ENCODE data around the gene UBE4B.

DNA sequence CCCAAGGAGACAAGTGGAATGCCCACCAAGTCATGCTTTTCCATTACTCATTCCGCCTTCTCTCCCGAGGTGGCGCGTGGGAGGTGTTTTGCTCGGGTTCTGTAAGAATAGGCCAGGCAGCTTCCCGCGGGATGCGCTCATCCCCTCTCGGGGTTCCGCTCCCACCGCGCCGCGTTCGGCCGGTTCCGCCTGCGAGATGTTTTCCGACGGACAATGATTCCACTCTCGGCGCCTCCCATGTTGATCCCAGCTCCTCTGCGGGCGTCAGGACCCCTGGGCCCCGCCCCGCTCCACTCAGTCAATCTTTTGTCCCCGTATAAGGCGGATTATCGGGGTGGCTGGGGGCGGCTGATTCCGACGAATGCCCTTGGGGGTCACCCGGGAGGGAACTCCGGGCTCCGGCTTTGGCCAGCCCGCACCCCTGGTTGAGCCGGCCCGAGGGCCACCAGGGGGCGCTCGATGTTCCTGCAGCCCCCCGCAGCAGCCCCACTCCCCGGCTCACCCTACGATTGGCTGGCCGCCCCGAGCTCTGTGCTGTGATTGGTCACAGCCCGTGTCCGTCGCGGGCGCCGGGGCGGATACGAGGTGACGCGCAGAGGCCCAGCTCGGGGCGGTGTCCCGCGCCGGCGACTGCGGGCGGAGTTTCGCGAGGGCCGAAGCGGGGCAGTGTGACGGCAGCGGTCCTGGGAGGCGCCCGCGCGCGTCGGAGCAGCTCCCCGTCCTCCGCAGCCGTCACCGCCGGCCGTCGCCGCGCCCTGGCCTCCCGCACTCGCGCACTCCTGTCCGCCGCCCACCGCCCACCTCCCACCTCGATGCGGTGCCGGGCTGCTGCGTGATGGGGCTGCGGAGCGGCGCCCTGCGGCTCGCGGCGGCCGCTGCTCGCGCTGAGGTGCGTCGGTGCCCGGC is 177.4 kb downstream of the UBE4B start, which contains the start of gene KIF1B:
- TF ChIP-seq, protein P1, sequence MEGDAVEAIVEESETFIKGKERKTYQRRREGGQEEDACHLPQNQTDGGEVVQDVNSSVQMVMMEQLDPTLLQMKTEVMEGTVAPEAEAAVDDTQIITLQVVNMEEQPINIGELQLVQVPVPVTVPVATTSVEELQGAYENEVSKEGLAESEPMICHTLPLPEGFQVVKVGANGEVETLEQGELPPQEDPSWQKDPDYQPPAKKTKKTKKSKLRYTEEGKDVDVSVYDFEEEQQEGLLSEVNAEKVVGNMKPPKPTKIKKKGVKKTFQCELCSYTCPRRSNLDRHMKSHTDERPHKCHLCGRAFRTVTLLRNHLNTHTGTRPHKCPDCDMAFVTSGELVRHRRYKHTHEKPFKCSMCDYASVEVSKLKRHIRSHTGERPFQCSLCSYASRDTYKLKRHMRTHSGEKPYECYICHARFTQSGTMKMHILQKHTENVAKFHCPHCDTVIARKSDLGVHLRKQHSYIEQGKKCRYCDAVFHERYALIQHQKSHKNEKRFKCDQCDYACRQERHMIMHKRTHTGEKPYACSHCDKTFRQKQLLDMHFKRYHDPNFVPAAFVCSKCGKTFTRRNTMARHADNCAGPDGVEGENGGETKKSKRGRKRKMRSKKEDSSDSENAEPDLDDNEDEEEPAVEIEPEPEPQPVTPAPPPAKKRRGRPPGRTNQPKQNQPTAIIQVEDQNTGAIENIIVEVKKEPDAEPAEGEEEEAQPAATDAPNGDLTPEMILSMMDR (IDR thresholded peaks at IDR 0.05; ENCODE audit: low read length), result peak; percentile 86
- TF ChIP-seq EZH2phosphoT487 (IDR thresholded peaks at IDR 0.05; ENCODE audit: low read length), result no peak
- TF ChIP-seq EZH2 (optimal IDR thresholded peaks at IDR 0.05; ENCODE audit: low read depth, low read length), result no peak

All from MM.1S (cell line).